Memory B cell (primary cell): Measurements from ENCODE around the gene ZNF697.
A peak's percentile ranks its signal among the peaks of the same experiment; 100 is the strongest.

Experiments used
- ATAC-seq: fragments of 150-1000 bp; cut with Tn5 transposase; 2 replicates; pipeline ENCODE4 v1.10.0; 2021; ENCODE audit warnings: low read depth, mild to moderate bottlenecking, moderate library complexity
- DNase-seq, 2 donors: peaks; one replicate each; pipeline ENCODE4 v3.0.0; 2022; ENCODE audit warnings: low spot score in 2 of 2
- H3K27ac Mint-ChIP-seq: one replicate; pipeline ENCODE4 v1.8.0; 2022; ENCODE audit warnings: mild to moderate bottlenecking, moderate library complexity, mixed read lengths
- H3K27me3 Mint-ChIP-seq: one replicate; pipeline ENCODE4 v1.8.0; 2022; ENCODE audit warnings: mixed read lengths
- H3K36me3 Mint-ChIP-seq: one replicate; pipeline ENCODE4 v1.8.0; 2022; ENCODE audit warnings: mild to moderate bottlenecking, mixed read lengths
- H3K4me1 Mint-ChIP-seq: one replicate; pipeline ENCODE4 v1.8.0; 2022; ENCODE audit warnings: mixed read lengths
- H3K4me3 Mint-ChIP-seq: one replicate; pipeline ENCODE4 v1.8.0; 2022; ENCODE audit warnings: mild to moderate bottlenecking, moderate library complexity, mixed read lengths
- H3K9me3 Mint-ChIP-seq: one replicate; pipeline ENCODE4 v1.8.0; 2022; ENCODE audit warnings: mixed read lengths

The ZNF697 gene

GRCh38 chr1:119653135-119653838, 5.2 kb upstream of the ZNF697 start:
- Mint-ChIP-seq H3K36me3 (no peaks in the 10 kb centered on the region), H3K9me3 (no peaks in the 10 kb centered on the region), H3K4me1 (no peaks in the 10 kb centered on the region), H3K27me3 (peaks cover 24% of the 10 kb centered on the region), H3K27ac (no peak overlapping the region), H3K4me3 (no peak overlapping the region)
- ATAC-seq = no peak
- no peak for DNase-seq

- ATAC-seq (no peak), DNase-seq (no peak)
- Mint-ChIP-seq H3K4me3 (no peak overlapping the region), H3K36me3 (no peaks in the 10 kb centered on the region), H3K4me1 (peaks cover 2% of the 10 kb centered on the region), H3K27ac (no peak overlapping the region), H3K9me3 (no peaks in the 10 kb centered on the region), H3K27me3 (peaks cover 27% of the 10 kb centered on the region)
These were observed 4.5 kb upstream of the ZNF697 start for GRCh38 chr1:119652587-119652986.

GRCh38 chr1:119651641-119652040, 3.6 kb upstream of the ZNF697 start:
- Mint-ChIP-seq H3K4me3 (no peak overlapping the region), H3K27ac (no peak overlapping the region), H3K36me3 (no peaks in the 10 kb centered on the region), H3K4me1 (peaks cover 7% of the 10 kb centered on the region), H3K9me3 (no peaks in the 10 kb centered on the region), H3K27me3 (peaks cover 31% of the 10 kb centered on the region)
- ATAC-seq (no peak), DNase-seq (no peak)

- ATAC-seq (no peak), DNase-seq (no peak)
- H3K27me3 Mint-ChIP-seq = peaks cover 36% of the 10 kb centered on the region
- no peak overlapping the region for H3K4me3 Mint-ChIP-seq
- no peaks in the 10 kb centered on the region for H3K9me3 Mint-ChIP-seq
- H3K27ac Mint-ChIP-seq = no peak overlapping the region
- no peaks in the 10 kb centered on the region for H3K36me3 Mint-ChIP-seq
- peaks cover 7% of the 10 kb centered on the region for H3K4me1 Mint-ChIP-seq
These were observed 3.1 kb upstream of the ZNF697 start for GRCh38 chr1:119651133-119651532.

- Mint-ChIP-seq H3K27me3 (peaks cover 34% of the 10 kb centered on the region), H3K4me3 (peak overlapping the region; percentile 69), H3K4me1 (peaks cover 7% of the 10 kb centered on the region), H3K9me3 (no peaks in the 10 kb centered on the region), H3K36me3 (no peaks in the 10 kb centered on the region), H3K27ac (no peak overlapping the region)
- ATAC-seq (no peak), DNase-seq (no peak)
These were observed 546 bp upstream of the ZNF697 start for GRCh38 chr1:119648620-119649004.

- no peak for DNase-seq
- H3K36me3 Mint-ChIP-seq = no peaks in the 10 kb centered on the region
- ATAC-seq = no peak
- H3K9me3 Mint-ChIP-seq = no peaks in the 10 kb centered on the region
- no peak overlapping the region for H3K27ac Mint-ChIP-seq
- peaks cover 7% of the 10 kb centered on the region for H3K4me1 Mint-ChIP-seq
- peak overlapping the region; percentile 63 for H3K4me3 Mint-ChIP-seq
- H3K27me3 Mint-ChIP-seq = peaks cover 32% of the 10 kb centered on the region
These were observed 785 bp downstream of the ZNF697 start for GRCh38 chr1:119647228-119647733.

GRCh38 chr1:119646521-119647227, 1.4 kb downstream of the ZNF697 start:
- H3K4me1 Mint-ChIP-seq = peaks cover 7% of the 10 kb centered on the region
- no peak overlapping the region for H3K27ac Mint-ChIP-seq
- no peaks in the 10 kb centered on the region for H3K36me3 Mint-ChIP-seq
- H3K9me3 Mint-ChIP-seq = peaks cover 1% of the 10 kb centered on the region
- H3K27me3 Mint-ChIP-seq = peaks cover 35% of the 10 kb centered on the region
- no peak overlapping the region for H3K4me3 Mint-ChIP-seq
- no peak for DNase-seq
- no peak for ATAC-seq

- Mint-ChIP-seq H3K27me3 (peaks cover 10% of the 10 kb centered on the region), H3K4me3 (no peak overlapping the region), H3K27ac (no peak overlapping the region), H3K9me3 (peaks cover 1% of the 10 kb centered on the region), H3K4me1 (no peaks in the 10 kb centered on the region), H3K36me3 (no peaks in the 10 kb centered on the region)
- DNase-seq (no peak), ATAC-seq (no peak)
These were observed 9.0 kb downstream of the ZNF697 start for GRCh38 chr1:119639109-119639508.

GRCh38 chr1:119637710-119638109, 10.4 kb downstream of the ZNF697 start:
- Mint-ChIP-seq H3K4me3 (no peak overlapping the region), H3K27ac (no peak overlapping the region), H3K27me3 (peaks cover 9% of the 10 kb centered on the region)

GRCh38 chr1:119636491-119637089, 11.5 kb downstream of the ZNF697 start:
- H3K9me3 Mint-ChIP-seq = no peaks in the 10 kb centered on the region
- peaks cover 11% of the 10 kb centered on the region for H3K27me3 Mint-ChIP-seq
- no peak overlapping the region for H3K4me3 Mint-ChIP-seq
- no peak for ATAC-seq
- no peaks in the 10 kb centered on the region for H3K4me1 Mint-ChIP-seq
- H3K36me3 Mint-ChIP-seq = no peaks in the 10 kb centered on the region
- no peak for DNase-seq
- no peak overlapping the region for H3K27ac Mint-ChIP-seq

More at GRCh38 chr1:119637710-119638109, 10.4 kb downstream of the ZNF697 start:
- H3K4me1 Mint-ChIP-seq = no peaks in the 10 kb centered on the region
- H3K36me3 Mint-ChIP-seq = no peaks in the 10 kb centered on the region
- no peak for DNase-seq
- H3K9me3 Mint-ChIP-seq = peaks cover 1% of the 10 kb centered on the region
- no peak for ATAC-seq

- Mint-ChIP-seq H3K4me1 (no peaks in the 10 kb centered on the region), H3K4me3 (no peak overlapping the region), H3K27ac (no peak overlapping the region), H3K27me3 (peaks cover 10% of the 10 kb centered on the region), H3K36me3 (no peaks in the 10 kb centered on the region), H3K9me3 (no peaks in the 10 kb centered on the region)
- ATAC-seq (no peak), DNase-seq (no peak)
These were observed 12.2 kb downstream of the ZNF697 start for GRCh38 chr1:119635811-119636390.

GRCh38 chr1:119634016-119634415, 14.1 kb downstream of the ZNF697 start:
- DNase-seq (no peak), ATAC-seq (no peak)
- Mint-ChIP-seq H3K27ac (no peak overlapping the region), H3K9me3 (no peaks in the 10 kb centered on the region), H3K27me3 (peaks cover 13% of the 10 kb centered on the region), H3K4me3 (no peak overlapping the region), H3K36me3 (no peaks in the 10 kb centered on the region), H3K4me1 (no peaks in the 10 kb centered on the region)

- Mint-ChIP-seq H3K4me1 (no peaks in the 10 kb centered on the region), H3K4me3 (no peak overlapping the region), H3K9me3 (no peaks in the 10 kb centered on the region), H3K36me3 (no peaks in the 10 kb centered on the region), H3K27ac (no peak overlapping the region), H3K27me3 (peaks cover 14% of the 10 kb centered on the region)
- DNase-seq (no peak), ATAC-seq (no peak)
These were observed 14.5 kb downstream of the ZNF697 start for GRCh38 chr1:119633575-119633974.

- no peak for DNase-seq
- Mint-ChIP-seq H3K27me3 (peaks cover 15% of the 10 kb centered on the region), H3K27ac (no peak overlapping the region), H3K4me1 (no peaks in the 10 kb centered on the region), H3K9me3 (no peaks in the 10 kb centered on the region), H3K4me3 (no peak overlapping the region), H3K36me3 (no peaks in the 10 kb centered on the region)
- ATAC-seq = no peak
These were observed 15.2 kb downstream of the ZNF697 start for GRCh38 chr1:119632841-119633240.
